BJ (cell line): ENCODE results near the gene MRPS18A. TPM values are rescaled to one million over a fixed set of nuclear protein-coding genes. Genes with fewer than 3 reads are reported as not detected.

ENCODE experiments used
- CTCF ChIA-PET: fragments of 350-600 bp; formaldehyde crosslinking; extraction: SDS; loops from one replicate; lab custom pipeline; 2021; ENCODE audit warnings: antibody characterized with exemption, inconsistent platforms; lab: Yijun Ruan, JAX
- POLR2A ChIA-PET: fragments of 300-600 bp; sonication (Branson Sonifier 250); formaldehyde crosslinking; extraction: SDS; loops from one replicate; lab custom pipeline; 2021; ENCODE audit warnings: antibody characterized with exemption; lab: Charles Lee
- DNase-seq: peaks from one replicate; pipeline ENCODE4 v3.0.0-alpha.2; 2011; ENCODE audit warnings: low read depth
- H3K27me3 ChIP-seq: 2 replicates; pipeline ENCODE4 v1.6.0; 2011; ENCODE audit warnings: low read length; ENCODE audit not compliant: control insufficient read depth, insufficient read depth
- H3K36me3 ChIP-seq: 2 replicates; pipeline ENCODE4 v1.5.1; 2011; ENCODE audit warnings: low read length; ENCODE audit not compliant: control insufficient read depth, insufficient read depth
- H3K4me3 ChIP-seq: 2 replicates; pipeline ENCODE4 v1.5.1; 2011; ENCODE audit warnings: low read depth, mild to moderate bottlenecking, control low read depth, low read length
- CTCF ChIP-seq: IDR thresholded peaks from 2 replicates; pipeline ENCODE4 v1.5.1; 2011; ENCODE audit warnings: low read depth, mild to moderate bottlenecking, control low read depth, inconsistent platforms, low read length, moderate library complexity; ENCODE audit not compliant: insufficient read depth
- polyA plus RNA-seq: library from polyadenylated mRNA; depleted of rRNA; stranded (reverse); fragments of >200 nt; gene quantifications from 2 replicates; pipeline ENCODE4 v1.2.3, GENCODE V29; 2011

MRPS18A gene
- polyA plus RNA-seq, 1 experiment: 75.0 TPM

DNA sequence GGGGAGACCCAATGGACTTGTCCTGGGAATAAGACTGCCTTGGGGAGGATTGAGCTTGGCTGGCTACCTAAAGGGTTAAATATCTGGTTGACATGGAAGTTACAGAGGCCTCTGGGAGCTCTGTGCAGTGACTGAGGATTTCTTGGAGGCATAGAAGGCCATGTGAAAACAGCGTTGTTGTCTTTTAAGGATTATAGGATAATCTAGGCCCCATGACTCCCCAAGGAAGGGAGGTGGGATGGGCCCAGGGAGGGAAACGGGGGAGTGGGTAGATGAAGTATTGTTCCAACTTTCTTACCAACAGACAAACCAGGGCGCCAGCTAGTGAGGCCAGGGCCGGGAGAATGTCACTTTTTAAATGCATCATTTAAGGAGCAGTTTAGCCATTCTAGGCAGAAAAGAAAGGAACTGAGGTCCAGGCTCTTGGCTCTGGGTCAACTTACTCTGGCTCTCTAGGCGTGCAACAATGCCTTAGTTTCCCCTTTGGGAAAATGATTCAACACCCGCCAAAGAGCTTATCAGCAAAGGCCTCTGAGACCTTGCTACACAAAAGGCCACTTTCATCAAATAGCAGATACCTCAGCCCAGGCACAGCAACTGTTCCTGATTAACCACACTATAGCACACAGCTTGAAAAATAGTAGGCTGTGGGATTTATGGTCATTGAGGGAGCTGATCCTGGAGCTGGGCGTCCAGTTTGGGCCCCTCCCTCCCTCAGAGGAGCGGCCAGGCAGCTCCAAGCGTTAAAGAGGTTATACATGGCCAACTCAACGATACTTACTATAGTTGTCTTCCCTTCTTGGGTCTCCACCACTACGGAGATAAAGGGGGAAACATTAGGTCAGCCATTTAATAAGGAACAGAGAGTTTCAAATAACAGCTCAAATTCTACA lies 7.0 kb downstream of the MRPS18A start:
- POLR2A ChIA-PET: no interaction called here
- Histone ChIP-seq H3K36me3 (peaks cover 21% of the 10 kb centered on the region), H3K27me3 (no peaks in the 10 kb centered on the region), H3K4me3 (no peak overlapping the region)
- CTCF ChIA-PET: interaction anchor here (0.9 to 6.3 kb wide), 5 partner anchors 9 to 398 kb away, joined by 3 to 35 read pairs (median 3); no protein-coding TSS in a partner anchor
- TF ChIP-seq CTCF: no peak
- DNase-seq: no peak

- Histone ChIP-seq H3K27me3 (no peaks in the 10 kb centered on the region), H3K4me3 (no peak overlapping the region), H3K36me3 (peaks cover 31% of the 10 kb centered on the region)
- ChIA-PET CTCF (interaction anchor here (0.6 to 6.3 kb wide), 2 partner anchors 11 to 187 kb away, joined by 3 to 35 read pairs; no protein-coding TSS in a partner anchor), POLR2A (no interaction called here)
- TF ChIP-seq CTCF: no peak
- no peak for DNase-seq
Measured at GRCh38 chr6:43679057-43679456, 8.5 kb downstream of the MRPS18A start.

DNA sequence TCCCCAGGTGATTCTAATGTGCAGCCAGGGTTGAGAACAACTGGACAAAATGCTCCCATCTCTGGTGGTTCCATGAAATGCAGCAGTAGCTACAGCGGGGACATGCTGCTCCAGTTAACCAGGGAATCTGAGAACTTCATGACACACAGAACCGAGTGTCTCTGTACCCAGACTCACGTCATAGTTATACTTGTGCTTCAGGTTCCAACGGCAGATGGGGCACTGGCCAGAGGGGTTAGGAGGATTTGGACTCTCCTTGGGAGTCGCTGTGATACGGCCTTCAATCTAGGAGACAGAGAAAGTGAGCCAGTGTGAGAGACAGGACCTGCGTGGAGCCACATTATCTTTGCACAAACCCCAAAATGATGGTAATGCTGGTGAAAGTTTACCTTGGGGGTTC lies 9.2 kb downstream of the MRPS18A start:
- ChIA-PET POLR2A (no interaction called here), CTCF (interaction anchor here (1.9 to 6.3 kb wide), 2 partner anchors 9 to 10 kb away, joined by 7 to 35 read pairs; partner anchors contain the start of gene MRPS18A)
- no peak for TF ChIP-seq CTCF
- no peaks in the 10 kb centered on the region for H3K27me3 ChIP-seq
- peaks cover 36% of the 10 kb centered on the region for H3K36me3 ChIP-seq
- H3K4me3 ChIP-seq: no peak overlapping the region
- no peak for DNase-seq

- DNase-seq: no peak
- ChIA-PET POLR2A (no interaction called here), CTCF (interaction anchor here (1.3 to 6.3 kb wide), 3 partner anchors 9 to 91 kb away, joined by 4 to 35 read pairs (median 7); partner anchors contain the start of gene MRPS18A)
- H3K4me3 ChIP-seq: no peak overlapping the region
- peaks cover 39% of the 10 kb centered on the region for H3K36me3 ChIP-seq
- H3K27me3 ChIP-seq: no peaks in the 10 kb centered on the region
- TF ChIP-seq CTCF: no peak
Measured at GRCh38 chr6:43677759-43678158, 9.8 kb downstream of the MRPS18A start.

DNA sequence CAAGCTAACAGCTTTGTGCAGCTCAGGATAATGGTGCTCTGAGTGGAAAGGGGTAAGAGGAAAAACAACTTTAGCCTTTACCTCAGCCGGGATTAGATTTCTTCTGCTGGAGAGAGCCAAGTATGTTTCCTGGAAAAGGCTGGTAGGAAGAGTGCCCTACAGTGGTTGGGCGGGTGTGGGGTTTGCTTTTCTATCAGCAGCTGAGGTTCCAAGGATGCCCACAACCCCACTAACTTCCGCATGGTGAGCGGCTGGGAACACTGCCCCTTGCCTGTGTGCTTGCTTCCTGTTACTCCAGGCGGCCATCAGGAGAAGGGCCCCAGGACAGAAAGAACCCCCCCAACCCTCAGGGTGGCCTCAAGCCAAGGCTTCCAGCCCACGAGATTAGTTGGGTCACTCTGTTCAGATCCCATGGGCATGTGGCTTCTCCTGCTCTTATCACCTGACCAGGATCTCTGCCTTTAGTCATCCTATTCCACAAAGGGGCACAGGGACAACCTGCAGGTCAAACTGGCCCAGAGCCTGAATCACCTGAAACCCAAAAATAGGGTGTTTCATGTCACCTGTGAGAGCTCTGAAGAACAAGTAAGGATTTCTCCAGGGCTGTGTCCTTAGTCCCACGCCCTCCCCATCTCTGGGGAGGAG lies 10.5 kb downstream of the MRPS18A start:
- Histone ChIP-seq H3K36me3 (peaks cover 41% of the 10 kb centered on the region), H3K27me3 (no peaks in the 10 kb centered on the region), H3K4me3 (no peak overlapping the region)
- CTCF ChIA-PET: interaction anchor here (1.3 to 6.3 kb wide), 3 partner anchors 9 to 92 kb away, joined by 4 to 35 read pairs (median 7); partner anchors contain the start of gene MRPS18A
- POLR2A ChIA-PET: no interaction called here
- TF ChIP-seq CTCF: no peak
- DNase-seq: no peak
